ENCODE results near the gene FADS3.
A peak's percentile ranks its signal among the peaks of the same experiment; 100 is the strongest.

FADS3 gene

DNA sequence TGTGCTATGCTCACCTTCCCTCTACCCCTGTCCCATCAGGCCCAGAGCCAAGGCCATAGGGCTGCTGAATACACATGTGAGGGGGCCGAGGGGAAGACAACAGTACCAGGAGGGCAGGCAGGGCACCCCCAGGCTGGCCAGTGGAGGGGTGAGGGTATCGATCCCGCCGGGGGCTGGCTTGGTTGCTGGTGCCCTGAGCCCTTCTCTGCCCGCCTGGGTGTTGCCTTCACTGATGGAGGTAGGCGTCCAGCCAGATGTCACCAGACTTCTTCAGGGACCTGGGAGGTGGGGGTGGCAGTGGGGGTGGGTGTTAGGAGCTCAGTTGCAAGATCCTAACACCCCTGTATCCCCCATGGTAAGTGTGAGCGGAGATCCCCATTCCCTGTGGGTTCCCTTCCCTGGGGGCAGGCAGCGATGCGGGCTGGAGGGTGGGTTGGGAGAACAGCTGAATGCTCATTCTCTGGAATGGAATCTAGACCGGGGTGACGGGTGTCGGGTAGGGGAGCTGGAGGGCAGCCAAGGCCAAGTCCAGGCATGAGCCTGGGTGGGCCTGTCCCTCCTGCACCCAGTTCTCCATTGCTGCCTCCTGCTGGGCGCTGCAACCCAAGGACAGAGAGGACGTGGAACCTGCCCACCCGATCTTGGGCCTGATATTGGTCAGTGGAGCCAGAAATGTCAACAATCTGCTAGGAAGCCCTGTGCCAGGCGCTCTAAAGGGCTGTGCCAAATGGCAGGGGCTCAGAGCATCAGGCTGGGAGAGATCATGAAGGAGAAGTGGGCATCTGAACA is 17.6 kb downstream of the FADS3 start:
- Histone ChIP-seq H3K27ac (ENCODE audit: insufficient read depth in 1 of 2, low read depth in 1 of 2, low read length in 2 of 2, poor library complexity in 1 of 2, severe bottlenecking in 2 of 2) (no peak overlapping the region), H3K27me3 (replicated peaks in 2 of 5; ENCODE audit: control insufficient read depth in 4 of 5, insufficient read depth in 5 of 5, low read length in 4 of 5) (peaks cover 0 to 2% (median 0%) of the 10 kb centered on the region in 5 experiments), H3K9me3 (ENCODE audit: control extremely low read depth in 1 of 5, control insufficient read depth in 4 of 5, insufficient read depth in 2 of 5, low read depth in 1 of 5, low read length in 4 of 5) (no peaks in the 10 kb centered on the region), H3K36me3 (ENCODE audit: control insufficient read depth in 4 of 4, insufficient read depth in 4 of 4, low read length in 3 of 4) (peaks cover 0 to 1% (median 0%) of the 10 kb centered on the region in 4 experiments), H3K4me3 (ENCODE audit: control insufficient read depth in 1 of 7, extremely low read depth in 1 of 7, insufficient read depth in 4 of 7, low read depth in 2 of 7, low read length in 6 of 7) (no peak overlapping the region), H3K4me1 (ENCODE audit: control extremely low read depth in 1 of 4, control insufficient read depth in 4 of 4, insufficient read depth in 4 of 4, low read length in 3 of 4) (peaks cover 0 to 13% (median 6%) of the 10 kb centered on the region in 4 experiments)
- WGBS (ENCODE audit: insufficient coverage): 94% methylated on average over 8 of the region's 16 CpGs
- ChIA-PET CTCF (interaction anchor here (1.5 to 23.7 kb wide), 7 partner anchors 18 to 234 kb away, joined by 3 to 344 read pairs (median 12); partner anchors contain the start of gene FADS3), POLR2A (no interaction called here)
- no peak for DNase-seq

DNA sequence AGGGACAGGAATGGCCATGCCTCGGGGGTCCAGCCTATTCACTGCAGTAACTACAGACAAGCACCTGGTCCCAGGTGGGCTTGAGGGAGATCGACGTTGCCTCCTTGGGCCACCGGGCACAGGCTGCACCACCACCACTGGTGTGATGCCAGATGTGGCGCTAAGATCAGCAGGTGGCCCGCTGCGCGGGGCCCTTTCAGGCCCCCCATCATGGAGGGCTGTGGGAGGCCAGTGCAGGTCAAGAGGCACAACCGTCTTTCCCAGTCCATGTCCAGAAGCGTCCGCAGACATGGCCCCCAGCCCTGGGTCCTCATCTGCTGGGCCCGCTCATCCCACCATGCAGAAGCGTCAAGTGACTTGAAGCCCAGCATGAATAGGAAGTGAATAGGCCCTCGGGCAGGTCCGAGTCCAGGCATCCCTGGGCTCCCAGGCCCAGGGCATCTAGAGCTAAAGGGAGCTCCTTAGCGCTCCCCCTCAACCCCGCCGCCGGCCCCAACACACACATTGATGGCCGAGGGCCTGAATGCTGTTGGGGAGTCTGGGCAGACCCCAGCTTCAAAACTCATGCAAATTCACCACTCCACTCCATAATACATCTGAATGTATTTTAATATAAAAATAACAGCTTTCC is 18.3 kb downstream of the FADS3 start:
- CTCF ChIA-PET: interaction anchor here (1.0 to 23.7 kb wide), 7 partner anchors 19 to 235 kb away, joined by 3 to 344 read pairs (median 5); partner anchors contain the start of gene FADS3
- H3K4me1 ChIP-seq (ENCODE audit: control extremely low read depth in 1 of 4, control insufficient read depth in 4 of 4, insufficient read depth in 4 of 4, low read length in 3 of 4): peaks cover 0 to 14% (median 6%) of the 10 kb centered on the region in 4 experiments
- H3K36me3 ChIP-seq (ENCODE audit: control insufficient read depth in 4 of 4, insufficient read depth in 4 of 4, low read length in 3 of 4): no peaks in the 10 kb centered on the region
- no peak overlapping the region for H3K4me3 ChIP-seq (ENCODE audit: control insufficient read depth in 1 of 7, extremely low read depth in 1 of 7, insufficient read depth in 4 of 7, low read depth in 2 of 7, low read length in 6 of 7)
- POLR2A ChIA-PET: no interaction called here
- DNase-seq: no peak
- WGBS (ENCODE audit: insufficient coverage): 86% methylated on average over 15 of the region's 20 CpGs
- peaks cover 0 to 2% (median 0%) of the 10 kb centered on the region in 5 experiments for H3K27me3 ChIP-seq (replicated peaks in 2 of 5; ENCODE audit: control insufficient read depth in 4 of 5, insufficient read depth in 5 of 5, low read length in 4 of 5)
- H3K27ac ChIP-seq (ENCODE audit: insufficient read depth in 1 of 2, low read depth in 1 of 2, low read length in 2 of 2, poor library complexity in 1 of 2, severe bottlenecking in 2 of 2): no peak overlapping the region
- H3K9me3 ChIP-seq (ENCODE audit: control extremely low read depth in 1 of 5, control insufficient read depth in 4 of 5, insufficient read depth in 2 of 5, low read depth in 1 of 5, low read length in 4 of 5): no peaks in the 10 kb centered on the region

DNA sequence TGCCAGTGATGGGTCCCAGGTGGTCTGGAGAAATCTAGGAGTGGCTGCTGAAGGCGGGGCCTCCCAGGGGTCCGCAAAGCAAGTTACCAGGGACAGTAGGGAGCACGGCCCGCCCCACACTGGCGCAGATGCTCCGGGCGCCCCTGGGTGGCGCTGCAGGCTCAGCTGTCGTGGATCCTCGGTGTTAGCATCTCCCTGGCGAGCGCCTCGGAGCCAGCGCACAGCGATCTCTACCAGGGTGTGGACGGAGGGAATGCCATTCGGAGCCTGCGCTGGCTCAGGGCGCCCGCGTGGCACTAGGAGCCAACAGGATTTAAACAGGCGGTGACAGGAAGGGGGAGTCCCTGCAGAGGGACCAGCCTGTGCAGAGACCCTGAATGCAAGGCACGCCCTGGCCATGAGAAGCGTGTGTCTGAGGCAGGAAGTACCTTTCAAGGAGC is 20.2 kb downstream of the FADS3 start:
- no peak overlapping the region for H3K27ac ChIP-seq (ENCODE audit: insufficient read depth in 1 of 2, low read depth in 1 of 2, low read length in 2 of 2, poor library complexity in 1 of 2, severe bottlenecking in 2 of 2)
- peaks cover 2 to 14% (median 9%) of the 10 kb centered on the region in 4 experiments for H3K36me3 ChIP-seq (ENCODE audit: control insufficient read depth in 4 of 4, insufficient read depth in 4 of 4, low read length in 3 of 4)
- ChIA-PET POLR2A (interaction anchor here (1.8 kb wide), 1 partner anchor 55 kb away, joined by 4 read pairs; the partner anchor contains the start of gene FADS1), CTCF (interaction anchor here (0.6 to 23.7 kb wide), 15 partner anchors 17 to 237 kb away, joined by 3 to 344 read pairs (median 6); partner anchors contain the start of genes FADS2 and FADS3)
- H3K9me3 ChIP-seq (ENCODE audit: control extremely low read depth in 1 of 5, control insufficient read depth in 4 of 5, insufficient read depth in 2 of 5, low read depth in 1 of 5, low read length in 4 of 5): no peaks in the 10 kb centered on the region
- H3K4me1 ChIP-seq (ENCODE audit: control extremely low read depth in 1 of 4, control insufficient read depth in 4 of 4, insufficient read depth in 4 of 4, low read length in 3 of 4): peaks cover 0 to 14% (median 6%) of the 10 kb centered on the region in 4 experiments
- H3K4me3 ChIP-seq (ENCODE audit: control insufficient read depth in 1 of 7, extremely low read depth in 1 of 7, insufficient read depth in 4 of 7, low read depth in 2 of 7, low read length in 6 of 7): peak overlapping the region in 4 of 7 experiments; percentile 26 to 72 (median 47)
- DNase-seq: peak; percentile 65 to 76 (median 76)
- peaks cover 0 to 2% (median 0%) of the 10 kb centered on the region in 5 experiments for H3K27me3 ChIP-seq (replicated peaks in 2 of 5; ENCODE audit: control insufficient read depth in 4 of 5, insufficient read depth in 5 of 5, low read length in 4 of 5)
- WGBS (ENCODE audit: insufficient coverage): 3% methylated on average over 24 of the region's 24 CpGs

DNA sequence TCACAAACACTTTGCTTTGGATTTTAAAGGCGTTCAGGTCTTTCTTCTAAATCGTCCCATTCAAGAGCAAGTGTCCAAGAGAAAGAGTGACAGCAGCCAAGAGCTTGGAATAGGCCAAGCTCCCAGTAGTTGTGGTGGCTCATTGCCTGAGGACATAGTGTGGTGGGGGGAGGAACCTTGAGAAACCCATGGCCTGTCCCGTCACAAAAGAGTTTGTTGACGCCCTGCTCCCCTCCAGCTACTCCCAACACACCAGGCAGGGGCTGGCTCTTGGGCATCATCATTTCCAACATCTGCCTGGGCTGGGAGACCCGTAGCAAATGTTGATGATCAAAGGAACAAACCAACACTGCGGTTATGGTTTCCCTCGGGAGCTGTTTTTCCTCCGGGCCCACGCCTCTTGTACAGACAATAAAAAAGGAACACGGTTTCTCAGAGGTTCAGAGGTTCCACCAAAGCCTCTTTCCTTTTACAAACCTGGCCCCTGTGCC is 20.8 kb downstream of the FADS3 start:
- no peaks in the 10 kb centered on the region for H3K9me3 ChIP-seq (ENCODE audit: control extremely low read depth in 1 of 5, control insufficient read depth in 4 of 5, insufficient read depth in 2 of 5, low read depth in 1 of 5, low read length in 4 of 5)
- ChIA-PET POLR2A (interaction anchor here (0.6 to 1.8 kb wide), 2 partner anchors 54 to 56 kb away, joined by 3 to 4 read pairs; partner anchors contain the start of gene FADS1), CTCF (interaction anchor here (0.5 to 23.7 kb wide), 21 partner anchors 16 to 239 kb away, joined by 3 to 344 read pairs (median 4); partner anchors contain the start of genes FADS2 and FADS3)
- H3K36me3 ChIP-seq (ENCODE audit: control insufficient read depth in 4 of 4, insufficient read depth in 4 of 4, low read length in 3 of 4): peaks cover 2 to 20% (median 15%) of the 10 kb centered on the region in 4 experiments
- H3K4me3 ChIP-seq (ENCODE audit: control insufficient read depth in 1 of 7, extremely low read depth in 1 of 7, insufficient read depth in 4 of 7, low read depth in 2 of 7, low read length in 6 of 7): no peak overlapping the region
- peak overlapping the region in 1 of 2 experiments; percentile 58 for H3K27ac ChIP-seq (ENCODE audit: insufficient read depth in 1 of 2, low read depth in 1 of 2, low read length in 2 of 2, poor library complexity in 1 of 2, severe bottlenecking in 2 of 2)
- peaks cover 0 to 14% (median 6%) of the 10 kb centered on the region in 4 experiments for H3K4me1 ChIP-seq (ENCODE audit: control extremely low read depth in 1 of 4, control insufficient read depth in 4 of 4, insufficient read depth in 4 of 4, low read length in 3 of 4)
- peaks cover 0 to 2% (median 0%) of the 10 kb centered on the region in 5 experiments for H3K27me3 ChIP-seq (replicated peaks in 2 of 5; ENCODE audit: control insufficient read depth in 4 of 5, insufficient read depth in 5 of 5, low read length in 4 of 5)
- DNase-seq: no peak
- 72% methylated on average over 8 of the region's 10 CpGs for WGBS (ENCODE audit: insufficient coverage)

DNA sequence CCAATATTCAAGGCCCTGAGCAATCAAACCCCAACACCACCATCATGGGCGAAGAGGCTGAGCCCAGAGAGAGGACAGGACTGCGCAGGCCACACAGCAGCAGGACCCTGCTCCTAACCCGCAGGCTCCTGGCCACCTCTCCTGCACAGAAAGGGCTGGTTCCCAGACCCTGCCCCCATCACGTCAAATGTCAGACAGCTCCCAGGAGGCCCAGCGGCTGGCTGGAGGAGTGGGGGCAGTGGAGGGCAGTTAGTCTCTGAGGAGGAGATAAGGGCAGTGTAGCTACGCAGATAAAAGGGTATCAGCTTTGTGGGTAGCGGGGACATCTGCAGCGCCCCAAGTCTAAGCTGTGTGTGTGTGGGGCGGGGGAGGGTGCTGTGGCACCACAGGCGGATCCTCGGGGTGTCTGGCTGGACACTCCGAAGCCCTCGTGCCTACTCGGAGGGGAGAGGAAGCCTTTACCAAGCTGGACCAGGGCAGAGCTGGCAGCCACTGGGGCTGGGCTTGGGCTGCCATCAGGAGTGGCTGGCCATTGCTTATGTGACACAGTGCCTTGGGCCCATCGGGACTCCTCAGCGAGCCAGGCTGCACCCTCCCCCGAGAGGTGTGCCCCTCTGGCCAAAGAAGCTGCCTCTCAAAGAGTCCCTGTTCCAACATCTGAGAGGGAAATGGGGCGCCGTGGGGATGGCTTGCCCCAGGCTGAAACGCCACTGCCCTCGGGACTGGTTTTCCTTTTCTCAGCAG is 21.5 kb downstream of the FADS3 start:
- ChIA-PET POLR2A (interaction anchor here (1.8 kb wide), 1 partner anchor 53 kb away, joined by 4 read pairs; the partner anchor contains the start of gene FADS1), CTCF (interaction anchor here (0.5 to 23.7 kb wide), 19 partner anchors 16 to 302 kb away, joined by 3 to 344 read pairs (median 4); partner anchors contain the start of genes FADS2 and FADS3)
- Histone ChIP-seq H3K9me3 (ENCODE audit: control extremely low read depth in 1 of 5, control insufficient read depth in 4 of 5, insufficient read depth in 2 of 5, low read depth in 1 of 5, low read length in 4 of 5) (no peaks in the 10 kb centered on the region), H3K27me3 (replicated peaks in 2 of 5; ENCODE audit: control insufficient read depth in 4 of 5, insufficient read depth in 5 of 5, low read length in 4 of 5) (peaks cover 0 to 2% (median 0%) of the 10 kb centered on the region in 5 experiments), H3K4me1 (ENCODE audit: control extremely low read depth in 1 of 4, control insufficient read depth in 4 of 4, insufficient read depth in 4 of 4, low read length in 3 of 4) (peaks cover 0 to 14% (median 6%) of the 10 kb centered on the region in 4 experiments), H3K36me3 (ENCODE audit: control insufficient read depth in 4 of 4, insufficient read depth in 4 of 4, low read length in 3 of 4) (peaks cover 5 to 27% (median 22%) of the 10 kb centered on the region in 4 experiments), H3K27ac (ENCODE audit: insufficient read depth in 1 of 2, low read depth in 1 of 2, low read length in 2 of 2, poor library complexity in 1 of 2, severe bottlenecking in 2 of 2) (peak overlapping the region in 1 of 2 experiments; percentile 58), H3K4me3 (ENCODE audit: control insufficient read depth in 1 of 7, extremely low read depth in 1 of 7, insufficient read depth in 4 of 7, low read depth in 2 of 7, low read length in 6 of 7) (no peak overlapping the region)
- 91% methylated on average over 19 of the region's 21 CpGs for WGBS (ENCODE audit: insufficient coverage)
- peak; percentile 14 to 64 (median 34) for DNase-seq

DNA sequence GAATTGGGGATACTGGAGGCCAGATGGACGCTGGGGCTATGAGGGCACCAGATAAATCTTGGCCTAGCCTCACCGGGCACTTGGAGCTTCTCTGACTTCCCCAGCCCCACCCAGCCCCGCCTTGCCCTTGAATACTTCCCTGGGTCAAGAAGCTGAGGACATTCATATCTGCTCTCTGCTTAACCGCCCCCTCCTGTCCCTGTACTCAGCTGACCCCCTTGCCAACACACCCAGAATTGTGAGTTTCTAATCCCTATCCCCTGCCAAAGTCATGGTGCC is 22.0 kb downstream of the FADS3 start:
- POLR2A ChIA-PET: no interaction called here
- CTCF ChIA-PET: interaction anchor here (0.9 to 23.7 kb wide), 11 partner anchors 22 to 302 kb away, joined by 3 to 344 read pairs (median 9); partner anchors contain the start of genes FADS2 and FADS3
- no peak overlapping the region for H3K4me3 ChIP-seq (ENCODE audit: control insufficient read depth in 1 of 7, extremely low read depth in 1 of 7, insufficient read depth in 4 of 7, low read depth in 2 of 7, low read length in 6 of 7)
- H3K9me3 ChIP-seq (ENCODE audit: control extremely low read depth in 1 of 5, control insufficient read depth in 4 of 5, insufficient read depth in 2 of 5, low read depth in 1 of 5, low read length in 4 of 5): no peaks in the 10 kb centered on the region
- H3K27me3 ChIP-seq (replicated peaks in 2 of 5; ENCODE audit: control insufficient read depth in 4 of 5, insufficient read depth in 5 of 5, low read length in 4 of 5): peaks cover 0 to 2% (median 0%) of the 10 kb centered on the region in 5 experiments
- peak overlapping the region in 1 of 2 experiments; percentile 58 for H3K27ac ChIP-seq (ENCODE audit: insufficient read depth in 1 of 2, low read depth in 1 of 2, low read length in 2 of 2, poor library complexity in 1 of 2, severe bottlenecking in 2 of 2)
- no peak for DNase-seq
- 96% methylated on average over 4 of the region's 4 CpGs for WGBS (ENCODE audit: insufficient coverage)
- H3K4me1 ChIP-seq (ENCODE audit: control extremely low read depth in 1 of 4, control insufficient read depth in 4 of 4, insufficient read depth in 4 of 4, low read length in 3 of 4): peaks cover 0 to 14% (median 6%) of the 10 kb centered on the region in 4 experiments
- peaks cover 5 to 32% (median 24%) of the 10 kb centered on the region in 4 experiments for H3K36me3 ChIP-seq (ENCODE audit: control insufficient read depth in 4 of 4, insufficient read depth in 4 of 4, low read length in 3 of 4)
